DOHH2 (cell line): ENCODE results near the gene LRRC51.

Experiments
- EZH2phosphoT487 ChIP-seq: fragments of 200-600 bp; sonication (generic); IDR thresholded peaks from 2 replicates; pipeline ENCODE4 v1.6.1; 2017; ENCODE audit warnings: borderline replicate concordance, mild to moderate bottlenecking, antibody characterized with exemption, low read length, moderate library complexity, mixed read lengths
- TF ChIP-seq, protein P1 (sequence below): fragments of 200-600 bp; sonication (generic); IDR thresholded peaks from one replicate; pipeline ENCODE4 v1.5.1; 2014; ENCODE audit warnings: antibody characterized with exemption, mild to moderate bottlenecking, low read depth, low read length; ENCODE audit not compliant: poor library complexity, severe bottlenecking

DNA sequence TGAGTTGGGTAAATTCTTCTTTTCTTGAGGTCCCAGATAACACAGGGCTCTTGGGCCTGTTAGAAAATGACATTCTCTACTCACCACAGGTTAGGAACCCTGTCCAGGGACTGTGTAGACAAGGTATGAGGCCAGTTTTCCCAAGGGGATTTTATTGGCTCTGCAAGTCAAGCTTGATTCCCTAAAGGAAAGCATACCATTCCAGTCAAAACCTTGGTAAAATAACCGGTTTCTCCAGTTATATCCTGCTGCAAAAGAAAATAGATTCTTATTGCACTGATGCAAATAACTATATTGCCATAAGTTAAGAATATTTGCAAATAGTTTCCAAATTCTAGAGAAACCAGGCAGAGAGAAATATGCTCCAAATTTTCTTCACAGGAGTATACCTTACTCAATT, 45.3 kb downstream of the LRRC51 start:
- TF ChIP-seq, protein P1, sequence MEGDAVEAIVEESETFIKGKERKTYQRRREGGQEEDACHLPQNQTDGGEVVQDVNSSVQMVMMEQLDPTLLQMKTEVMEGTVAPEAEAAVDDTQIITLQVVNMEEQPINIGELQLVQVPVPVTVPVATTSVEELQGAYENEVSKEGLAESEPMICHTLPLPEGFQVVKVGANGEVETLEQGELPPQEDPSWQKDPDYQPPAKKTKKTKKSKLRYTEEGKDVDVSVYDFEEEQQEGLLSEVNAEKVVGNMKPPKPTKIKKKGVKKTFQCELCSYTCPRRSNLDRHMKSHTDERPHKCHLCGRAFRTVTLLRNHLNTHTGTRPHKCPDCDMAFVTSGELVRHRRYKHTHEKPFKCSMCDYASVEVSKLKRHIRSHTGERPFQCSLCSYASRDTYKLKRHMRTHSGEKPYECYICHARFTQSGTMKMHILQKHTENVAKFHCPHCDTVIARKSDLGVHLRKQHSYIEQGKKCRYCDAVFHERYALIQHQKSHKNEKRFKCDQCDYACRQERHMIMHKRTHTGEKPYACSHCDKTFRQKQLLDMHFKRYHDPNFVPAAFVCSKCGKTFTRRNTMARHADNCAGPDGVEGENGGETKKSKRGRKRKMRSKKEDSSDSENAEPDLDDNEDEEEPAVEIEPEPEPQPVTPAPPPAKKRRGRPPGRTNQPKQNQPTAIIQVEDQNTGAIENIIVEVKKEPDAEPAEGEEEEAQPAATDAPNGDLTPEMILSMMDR, result no peak
- no peak for TF ChIP-seq EZH2phosphoT487
